ENCODE measurements around the gene GMDS.

- TF ChIP-seq CTCF (IDR thresholded peaks at IDR 0.05; ENCODE audit: extremely low read depth in 1 of 2, insufficient read depth in 1 of 2, low read depth in 1 of 2, low read length in 2 of 2) (no peak), POLR2AphosphoS5 (IDR thresholded peaks at IDR 0.05; ENCODE audit: insufficient read depth, low read depth, low read length) (no peak)
These were observed 63.2 kb downstream of the GMDS start for GRCh38 chr6:2182251-2182650.

Measured in endothelial cell of umbilical vein (primary cell).